Esophagus squamous epithelium (tissue), 4 donors: ENCODE measurements around the gene TMEM184C.

Experiments
- CTCF ChIP-seq, 6 experiments: fragments of 450-650 bp in 4 of 6; fragments of 200-600 bp in 2 of 6; sonication (generic) in 2 of 6; IDR thresholded peaks; one replicate each; pipeline ENCODE4 v1.5.1; 2016 to 2019; ENCODE audit warnings: antibody characterized with exemption in 6 of 6, mild to moderate bottlenecking in 4 of 6, moderate library complexity in 4 of 6
- POLR2A ChIP-seq, 4 donors: fragments of 450-650 bp; IDR thresholded peaks; one replicate each; pipeline ENCODE4 v1.6.1; 2017; ENCODE audit warnings: antibody characterized with exemption in 4 of 4, mild to moderate bottlenecking in 4 of 4, moderate library complexity in 3 of 4

- TF ChIP-seq CTCF (IDR thresholded peaks at IDR 0.05) (no peak), POLR2A (IDR thresholded peaks at IDR 0.05) (no peak)
These were observed 30.2 kb upstream of the TMEM184C start for GRCh38 chr4:147587041-147587440.
